NCI-H1048 (cell line): ENCODE results near the gene TENM4.

Source experiments
- DNase-seq: peaks from one replicate; lab custom pipeline; 2025; lab: John Stamatoyannopoulos, UW

The TENM4 gene

DNA sequence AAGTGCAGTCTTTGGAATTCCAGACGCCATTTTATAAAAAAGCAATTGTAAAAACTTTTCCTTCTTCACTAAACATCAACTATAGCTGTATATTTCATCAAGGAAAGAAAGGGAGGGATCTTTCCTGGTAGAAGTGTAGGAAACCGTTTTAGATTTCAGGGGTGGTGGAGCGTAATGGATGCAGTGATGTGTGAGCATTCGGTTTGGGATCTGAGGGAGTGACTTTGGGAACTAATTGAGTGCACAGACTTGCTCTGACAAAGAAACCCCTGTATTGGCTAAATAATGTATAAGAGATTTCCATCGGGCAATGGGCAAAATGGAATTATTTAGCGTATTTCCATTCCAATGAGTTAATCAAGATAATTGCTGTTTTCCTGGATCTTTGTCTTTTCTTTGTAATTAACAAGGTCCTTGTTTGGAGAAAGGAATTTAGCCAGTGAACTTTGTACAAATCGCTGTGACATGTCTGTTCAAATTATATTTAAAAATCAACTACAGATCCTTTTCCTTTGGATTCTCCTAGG, 741.2 kb downstream of the TENM4 start:
- no peak for DNase-seq

GRCh38 chr11:78698612-78699011, 742.2 kb downstream of the TENM4 start:
- DNase-seq, result no peak

DNA sequence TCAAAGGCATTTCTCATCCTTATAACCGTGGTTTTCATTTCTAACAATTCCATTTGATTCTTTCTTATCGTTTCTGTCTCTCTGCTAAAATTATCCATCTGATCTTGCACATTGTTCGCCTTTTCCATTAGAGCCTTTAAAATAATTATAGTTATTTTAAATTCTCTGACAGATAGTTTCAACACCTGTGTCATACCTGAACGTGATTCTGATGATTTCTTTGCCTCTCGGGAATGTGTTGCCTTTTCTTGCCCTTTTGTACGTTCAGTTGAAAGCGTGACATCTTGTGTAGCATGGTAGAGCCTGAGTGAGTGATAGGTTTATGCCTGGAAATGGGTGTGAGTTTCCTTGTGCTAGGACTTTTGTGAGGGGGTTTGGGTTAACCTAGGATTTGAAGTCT, 744.7 kb downstream of the TENM4 start:
- no peak for DNase-seq

DNA sequence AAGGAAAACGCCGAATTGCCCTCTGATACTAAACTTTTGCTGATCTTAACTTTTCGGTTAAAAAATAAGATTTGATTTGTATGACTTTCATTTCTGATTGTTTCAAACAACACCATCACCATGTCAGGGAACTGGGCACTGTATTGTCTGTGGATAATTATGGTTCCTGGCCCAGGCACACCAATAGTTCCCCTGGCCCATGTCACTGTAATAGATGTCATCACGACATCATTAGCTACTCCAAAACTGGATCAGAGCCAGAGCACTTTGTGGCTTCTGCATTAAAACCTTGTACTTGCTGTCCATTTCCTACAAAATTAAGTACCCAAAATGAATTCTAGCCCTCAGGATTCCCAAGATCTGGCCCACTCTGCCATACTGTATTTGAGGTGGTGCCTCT, 746.7 kb downstream of the TENM4 start:
- DNase-seq, result no peak

- no peak for DNase-seq
Observed at GRCh38 chr11:78691215-78691614, 749.6 kb downstream of the TENM4 start.

DNA sequence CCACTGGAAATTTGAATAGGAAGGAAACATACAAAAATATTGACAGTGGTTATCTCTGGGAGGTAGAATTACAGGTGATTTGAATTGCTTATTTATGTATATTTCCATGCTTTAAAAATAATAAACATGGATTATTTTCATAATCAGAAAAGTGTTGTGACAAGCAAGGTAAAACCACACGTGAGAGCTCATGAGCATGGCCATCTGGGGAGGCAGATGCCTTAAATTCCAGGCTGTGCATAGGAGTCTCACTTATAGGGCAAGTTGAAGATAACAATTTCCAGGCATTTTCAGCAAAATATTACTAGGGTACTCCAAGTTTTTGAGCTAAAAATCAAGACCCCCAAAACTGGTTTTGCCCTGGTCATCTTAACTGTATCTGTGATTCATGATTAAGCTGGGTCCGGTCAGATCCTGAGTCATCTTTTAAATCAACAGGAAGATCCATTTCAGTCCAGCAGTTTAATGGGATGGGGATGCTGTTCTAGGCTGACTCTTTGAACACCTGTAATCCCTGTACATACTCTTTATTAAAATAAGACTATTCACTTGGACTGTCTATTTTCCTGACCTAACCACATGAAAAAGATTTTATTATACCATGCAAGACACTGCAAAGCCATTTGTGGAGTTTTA, 750.4 kb downstream of the TENM4 start:
- DNase-seq, result no peak

DNA sequence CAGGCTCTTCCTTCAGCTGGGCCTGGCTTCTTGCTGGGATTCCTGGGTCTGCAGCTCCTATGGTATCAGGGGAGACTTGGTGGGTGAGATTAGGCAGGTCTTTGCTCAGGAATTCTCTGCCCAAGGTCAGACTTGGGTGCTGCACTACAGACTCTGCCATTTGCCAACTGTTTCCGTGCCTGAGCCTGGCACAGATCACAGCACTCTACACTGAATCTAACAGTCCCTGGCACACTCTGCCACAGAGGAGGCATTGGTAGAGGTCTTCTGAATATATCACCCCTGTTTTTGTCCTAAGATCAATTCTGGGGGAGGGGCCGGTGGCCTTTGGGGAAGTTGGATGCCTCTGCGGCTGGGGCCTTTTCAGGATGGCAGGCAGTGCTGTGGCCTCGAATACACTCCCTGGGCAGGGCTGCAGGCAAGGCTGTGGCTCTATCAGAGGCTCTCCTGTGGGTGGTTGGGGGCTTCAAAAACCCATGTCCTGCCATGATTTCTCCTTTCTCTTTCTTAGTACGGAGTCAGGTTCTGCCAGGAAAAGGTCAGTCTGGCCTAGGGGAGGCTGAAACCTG, 751.2 kb downstream of the TENM4 start:
- no peak for DNase-seq

DNA sequence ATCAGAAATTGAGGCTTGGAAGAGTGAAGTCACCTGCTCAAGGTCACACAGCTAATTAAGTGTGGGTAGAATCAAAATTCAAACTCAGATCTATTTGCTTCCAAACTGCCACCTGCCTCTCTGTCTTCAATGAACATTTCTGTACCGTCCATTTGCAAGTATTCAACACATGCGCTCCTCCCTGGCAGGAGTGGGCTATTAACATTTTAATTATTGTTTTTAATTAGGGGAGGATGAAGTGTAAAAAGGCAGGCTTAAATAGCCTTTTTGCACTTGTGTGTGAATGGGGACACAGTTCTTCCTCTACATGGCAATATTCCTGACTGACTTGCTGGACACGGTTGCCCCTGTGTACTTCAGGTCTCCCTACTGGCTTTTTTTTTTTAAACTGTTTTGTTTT, 751.7 kb downstream of the TENM4 start:
- DNase-seq, result no peak

GRCh38 chr11:78688460-78688859, 752.4 kb downstream of the TENM4 start:
- DNase-seq, result peak; percentile 31

- no peak for DNase-seq
Observed at GRCh38 chr11:78685156-78685555, 755.7 kb downstream of the TENM4 start.

DNA sequence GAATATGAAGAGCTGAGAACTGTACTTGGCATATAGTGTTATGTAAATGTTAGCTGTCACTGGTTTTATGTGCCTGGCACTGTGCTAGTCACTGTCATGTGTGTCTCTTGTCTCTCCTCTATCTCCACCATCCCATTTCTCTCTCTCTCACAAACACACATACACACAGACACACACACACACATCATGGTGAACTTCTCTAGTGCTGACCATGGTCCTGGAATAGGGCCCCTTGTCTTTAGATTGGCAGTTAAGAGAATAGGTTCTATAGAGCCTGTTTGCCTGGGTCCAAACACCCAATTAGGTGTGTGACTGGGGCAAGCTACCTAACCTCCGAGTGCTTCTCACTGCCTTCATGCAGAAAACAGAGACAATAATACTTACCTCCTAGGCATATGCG, 756.5 kb downstream of the TENM4 start:
- no peak for DNase-seq

DNA sequence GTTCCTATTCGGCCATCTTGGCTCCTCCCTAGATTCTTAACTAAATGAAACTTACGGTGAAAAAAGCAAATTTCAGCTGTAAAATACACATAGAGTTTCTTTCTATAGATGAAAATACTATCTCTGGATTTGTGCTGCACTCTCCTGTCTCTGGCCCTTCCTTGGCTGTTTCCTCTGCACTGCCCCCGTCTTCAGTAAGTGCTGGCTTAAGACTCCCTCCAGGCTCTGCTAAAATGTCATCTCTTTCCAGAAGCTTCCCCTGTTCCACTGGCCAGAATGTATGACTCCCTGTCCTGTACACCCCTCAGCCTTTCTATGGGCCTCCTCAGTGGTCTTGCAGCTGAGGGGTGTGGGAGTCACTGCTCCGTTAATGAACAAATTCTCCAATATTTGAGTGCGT, 757.1 kb downstream of the TENM4 start:
- DNase-seq, result no peak

DNA sequence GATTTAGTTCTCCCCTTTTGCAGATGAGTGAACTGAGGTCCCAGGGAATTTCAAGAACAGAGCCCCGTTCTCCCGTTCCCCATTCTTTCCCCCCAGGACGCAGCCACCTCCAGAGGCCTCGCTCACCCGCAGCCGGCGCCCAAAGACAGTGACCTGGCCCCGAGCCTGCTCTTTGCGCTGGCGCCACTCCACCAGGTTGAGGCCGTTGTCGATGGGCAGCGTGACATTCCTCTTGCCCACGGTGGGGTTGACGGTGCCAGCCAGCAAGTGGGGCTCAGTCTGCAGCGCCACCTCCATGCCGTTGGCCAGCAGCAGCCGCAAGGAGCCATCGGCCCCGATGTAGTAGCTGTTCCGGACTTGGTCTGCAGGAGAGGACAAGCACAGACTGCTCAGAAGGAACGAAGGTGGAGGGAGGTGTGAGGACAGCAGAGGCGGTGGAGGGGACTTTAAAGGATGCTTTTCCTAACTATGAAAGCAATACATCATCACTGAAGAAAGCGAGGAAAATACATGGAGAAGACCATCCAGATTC, 764.7 kb downstream of the TENM4 start:
- DNase-seq, result no peak

- no peak for DNase-seq
Observed at GRCh38 chr11:78672850-78673620, 767.8 kb downstream of the TENM4 start.

DNA sequence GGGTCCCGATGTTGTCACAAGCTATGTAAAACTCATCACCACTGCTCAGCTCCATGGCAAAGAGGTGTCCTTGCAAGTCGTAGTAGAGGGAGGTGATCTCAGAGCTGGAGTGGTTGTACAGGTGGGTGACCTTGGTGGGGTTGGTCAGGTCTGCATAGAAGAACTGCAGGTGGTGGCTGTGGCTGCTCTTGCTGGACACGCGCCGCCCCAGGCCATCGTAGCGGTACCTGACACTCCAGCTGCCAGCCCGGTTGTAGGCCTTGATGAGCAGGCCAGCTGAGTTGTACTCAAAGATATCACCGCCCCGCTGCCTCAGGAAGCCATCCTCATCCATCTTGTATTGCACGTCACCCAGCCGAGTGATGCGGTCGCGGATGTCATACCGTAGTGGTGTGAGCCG, 771.6 kb downstream of the TENM4 start:
- no peak for DNase-seq

DNA sequence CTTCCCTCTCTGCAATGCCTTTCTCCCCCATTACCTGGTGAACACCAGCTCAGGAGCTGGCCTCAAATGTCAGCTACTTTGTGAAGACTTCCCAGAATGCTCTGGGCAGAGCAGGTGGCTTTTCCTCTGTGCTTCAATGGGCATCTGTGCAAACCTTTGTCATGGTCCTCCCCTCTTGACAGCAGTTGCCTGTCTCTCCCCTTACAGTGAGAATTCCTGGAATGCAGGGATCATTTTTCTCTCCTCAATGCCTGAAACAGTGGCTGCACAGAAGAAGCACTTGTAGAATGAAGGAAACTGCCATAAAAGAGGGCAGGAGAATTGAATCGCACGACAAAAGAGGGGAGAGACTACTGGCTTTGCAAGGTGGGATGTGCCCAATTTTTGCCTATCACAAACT, 773.4 kb downstream of the TENM4 start:
- DNase-seq, result no peak

DNA sequence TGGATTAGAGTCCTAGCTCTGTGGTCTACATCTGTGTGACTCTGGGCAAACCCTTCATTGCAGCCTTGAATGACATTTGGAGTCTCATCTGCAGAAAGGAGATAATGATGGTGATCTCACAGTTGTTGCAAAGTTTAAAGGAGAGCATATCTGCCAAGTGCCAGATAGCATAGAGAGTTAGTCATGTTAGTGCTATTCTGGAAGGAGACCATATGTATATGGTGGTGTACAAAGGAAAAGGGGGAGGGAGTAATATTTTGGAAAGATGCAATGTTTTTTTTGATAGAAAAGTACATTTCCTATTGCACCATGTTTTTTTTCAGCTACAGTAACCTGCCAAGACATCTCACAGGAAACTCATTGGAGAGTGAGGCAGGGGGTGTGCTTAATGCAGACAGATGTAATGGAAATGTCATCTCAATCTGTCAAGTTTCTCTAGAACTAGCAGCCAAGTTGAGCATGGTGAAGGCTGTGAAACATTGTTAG, 774.1 kb downstream of the TENM4 start:
- DNase-seq, result no peak

- no peak for DNase-seq
Observed at GRCh38 chr11:78664636-78665035, 776.2 kb downstream of the TENM4 start.

- no peak for DNase-seq
Observed at GRCh38 chr11:78662811-78663210, 778.0 kb downstream of the TENM4 start.

DNA sequence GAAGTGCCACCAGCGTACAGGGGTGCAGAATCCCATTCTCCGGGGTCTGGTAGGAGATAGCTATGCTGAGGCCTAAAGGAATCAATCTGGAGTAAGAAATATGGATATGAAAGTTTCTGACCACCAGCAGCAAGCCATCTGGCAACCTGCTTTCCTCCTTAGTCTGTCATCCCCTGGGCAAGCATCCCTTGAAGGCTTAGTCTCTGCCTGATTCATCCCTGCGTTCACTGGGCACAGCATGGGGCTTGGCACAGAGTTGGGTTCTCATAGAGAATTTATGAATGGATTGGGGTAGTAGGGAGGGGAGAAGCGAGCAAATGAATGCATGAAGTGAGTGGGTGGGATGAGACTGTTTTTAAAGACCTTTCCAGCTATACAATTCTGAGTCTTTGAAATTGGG, 780.4 kb downstream of the TENM4 start:
- DNase-seq, result no peak

GRCh38 chr11:78659326-78660270, 781.2 kb downstream of the TENM4 start:
- no peak for DNase-seq
